ENCODE measurements around the gene SMPD3.

DNA sequence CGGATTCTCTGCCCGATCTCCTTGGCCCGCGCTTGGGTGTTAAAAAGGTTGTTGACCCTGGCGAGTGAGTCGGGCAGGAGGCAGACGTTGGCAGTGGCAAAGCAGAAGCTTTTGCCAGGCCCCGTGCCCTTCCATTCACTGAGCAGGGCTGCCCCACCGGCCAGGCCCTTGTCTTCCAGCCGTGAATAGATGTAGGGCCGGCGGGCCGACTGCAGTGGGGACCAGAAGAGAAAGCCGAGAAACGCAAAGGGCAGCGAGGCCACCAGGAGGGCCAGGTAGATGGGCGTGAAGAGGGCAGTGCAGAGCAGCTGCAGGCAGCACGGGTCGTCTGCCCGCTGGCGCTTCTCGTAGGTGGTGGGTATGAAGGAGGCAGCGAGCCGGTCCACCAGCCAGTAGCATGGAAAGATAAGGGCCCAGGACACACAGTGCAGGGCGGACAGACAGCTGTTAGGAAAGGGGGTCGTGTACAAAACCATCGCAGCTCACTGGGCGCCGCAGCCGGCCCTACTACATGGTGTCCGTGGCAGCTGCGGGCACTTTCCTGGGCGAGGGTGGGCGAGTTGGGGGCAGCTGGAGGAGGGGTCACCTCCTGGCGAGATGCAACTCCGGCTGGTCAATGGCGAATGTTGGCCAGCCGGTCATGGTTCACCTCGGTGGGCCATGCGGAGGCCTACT is 76.5 kb downstream of the SMPD3 start:
- TF ChIP-seq, protein P1, sequence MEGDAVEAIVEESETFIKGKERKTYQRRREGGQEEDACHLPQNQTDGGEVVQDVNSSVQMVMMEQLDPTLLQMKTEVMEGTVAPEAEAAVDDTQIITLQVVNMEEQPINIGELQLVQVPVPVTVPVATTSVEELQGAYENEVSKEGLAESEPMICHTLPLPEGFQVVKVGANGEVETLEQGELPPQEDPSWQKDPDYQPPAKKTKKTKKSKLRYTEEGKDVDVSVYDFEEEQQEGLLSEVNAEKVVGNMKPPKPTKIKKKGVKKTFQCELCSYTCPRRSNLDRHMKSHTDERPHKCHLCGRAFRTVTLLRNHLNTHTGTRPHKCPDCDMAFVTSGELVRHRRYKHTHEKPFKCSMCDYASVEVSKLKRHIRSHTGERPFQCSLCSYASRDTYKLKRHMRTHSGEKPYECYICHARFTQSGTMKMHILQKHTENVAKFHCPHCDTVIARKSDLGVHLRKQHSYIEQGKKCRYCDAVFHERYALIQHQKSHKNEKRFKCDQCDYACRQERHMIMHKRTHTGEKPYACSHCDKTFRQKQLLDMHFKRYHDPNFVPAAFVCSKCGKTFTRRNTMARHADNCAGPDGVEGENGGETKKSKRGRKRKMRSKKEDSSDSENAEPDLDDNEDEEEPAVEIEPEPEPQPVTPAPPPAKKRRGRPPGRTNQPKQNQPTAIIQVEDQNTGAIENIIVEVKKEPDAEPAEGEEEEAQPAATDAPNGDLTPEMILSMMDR (IDR thresholded peaks at IDR 0.05 in 8 of 11, conservative IDR thresholded peaks at IDR 0.05 in 3 of 11) = no peak
- TF ChIP-seq POLR2A (IDR thresholded peaks at IDR 0.05) = no peak
- TF ChIP-seq POLR2AphosphoS5 (IDR thresholded peaks at IDR 0.05) = no peak

All from spleen (tissue), 7 donors.